Omental fat pad (tissue), 4 donors: ENCODE data around the gene LPIN1. TPM values are rescaled to one million over a fixed set of nuclear protein-coding genes. Genes with fewer than 3 reads are reported as not detected.
A peak's percentile ranks its signal among the peaks of the same experiment; 100 is the strongest.

Source experiments
- ATAC-seq: fragments of 150-250 bp; one replicate; pipeline ENCODE4 v1.9.1; 2016; ENCODE audit warnings: mild to moderate bottlenecking, moderate library complexity; ENCODE audit not compliant: low FRiP score
- DNase-seq: peaks from one replicate; pipeline ENCODE4 v3.0.0-alpha.2; 2019; ENCODE audit warnings: low spot score
- total RNA-seq, 4 donors: library from RNA; depleted of rRNA; stranded (reverse); fragments of >200 nt; gene quantifications; one replicate each; pipeline ENCODE4 v1.1.0, GENCODE V29; 2016
- TF ChIP-seq, protein P1 (sequence below), 3 donors: fragments of 450-650 bp; IDR thresholded peaks; one replicate each; pipeline ENCODE4 v1.5.1; 2016 to 2017; ENCODE audit warnings: antibody characterized with exemption in 3 of 3, mild to moderate bottlenecking in 3 of 3, moderate library complexity in 2 of 3

Gene LPIN1
- total RNA-seq, 4 donors from 2014 or later = 72.8 to 104 (median 89.1) TPM

DNA sequence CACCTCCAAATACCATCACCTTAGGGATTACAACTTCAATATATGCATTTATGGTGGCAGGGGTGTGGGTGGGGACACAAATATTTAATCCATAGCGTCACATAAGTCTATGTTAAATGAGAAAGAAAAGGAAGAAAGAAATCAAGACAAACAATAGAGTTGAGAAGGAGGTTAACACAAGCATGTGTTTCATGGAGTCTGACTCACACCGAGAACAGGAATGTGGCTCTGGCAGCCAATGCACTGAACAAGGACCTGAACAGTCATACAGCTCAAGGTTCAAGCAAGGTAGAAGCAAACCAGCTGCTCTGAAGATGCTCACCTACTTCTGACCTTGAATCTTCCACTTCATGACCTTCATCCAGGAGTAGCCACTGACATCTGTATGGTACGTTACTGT lies 36.2 kb upstream of the LPIN1 start:
- DNase-seq = no peak
- peak; percentile 93 for ATAC-seq
- TF ChIP-seq, protein P1, sequence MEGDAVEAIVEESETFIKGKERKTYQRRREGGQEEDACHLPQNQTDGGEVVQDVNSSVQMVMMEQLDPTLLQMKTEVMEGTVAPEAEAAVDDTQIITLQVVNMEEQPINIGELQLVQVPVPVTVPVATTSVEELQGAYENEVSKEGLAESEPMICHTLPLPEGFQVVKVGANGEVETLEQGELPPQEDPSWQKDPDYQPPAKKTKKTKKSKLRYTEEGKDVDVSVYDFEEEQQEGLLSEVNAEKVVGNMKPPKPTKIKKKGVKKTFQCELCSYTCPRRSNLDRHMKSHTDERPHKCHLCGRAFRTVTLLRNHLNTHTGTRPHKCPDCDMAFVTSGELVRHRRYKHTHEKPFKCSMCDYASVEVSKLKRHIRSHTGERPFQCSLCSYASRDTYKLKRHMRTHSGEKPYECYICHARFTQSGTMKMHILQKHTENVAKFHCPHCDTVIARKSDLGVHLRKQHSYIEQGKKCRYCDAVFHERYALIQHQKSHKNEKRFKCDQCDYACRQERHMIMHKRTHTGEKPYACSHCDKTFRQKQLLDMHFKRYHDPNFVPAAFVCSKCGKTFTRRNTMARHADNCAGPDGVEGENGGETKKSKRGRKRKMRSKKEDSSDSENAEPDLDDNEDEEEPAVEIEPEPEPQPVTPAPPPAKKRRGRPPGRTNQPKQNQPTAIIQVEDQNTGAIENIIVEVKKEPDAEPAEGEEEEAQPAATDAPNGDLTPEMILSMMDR (IDR thresholded peaks at IDR 0.05) = no peak

DNA sequence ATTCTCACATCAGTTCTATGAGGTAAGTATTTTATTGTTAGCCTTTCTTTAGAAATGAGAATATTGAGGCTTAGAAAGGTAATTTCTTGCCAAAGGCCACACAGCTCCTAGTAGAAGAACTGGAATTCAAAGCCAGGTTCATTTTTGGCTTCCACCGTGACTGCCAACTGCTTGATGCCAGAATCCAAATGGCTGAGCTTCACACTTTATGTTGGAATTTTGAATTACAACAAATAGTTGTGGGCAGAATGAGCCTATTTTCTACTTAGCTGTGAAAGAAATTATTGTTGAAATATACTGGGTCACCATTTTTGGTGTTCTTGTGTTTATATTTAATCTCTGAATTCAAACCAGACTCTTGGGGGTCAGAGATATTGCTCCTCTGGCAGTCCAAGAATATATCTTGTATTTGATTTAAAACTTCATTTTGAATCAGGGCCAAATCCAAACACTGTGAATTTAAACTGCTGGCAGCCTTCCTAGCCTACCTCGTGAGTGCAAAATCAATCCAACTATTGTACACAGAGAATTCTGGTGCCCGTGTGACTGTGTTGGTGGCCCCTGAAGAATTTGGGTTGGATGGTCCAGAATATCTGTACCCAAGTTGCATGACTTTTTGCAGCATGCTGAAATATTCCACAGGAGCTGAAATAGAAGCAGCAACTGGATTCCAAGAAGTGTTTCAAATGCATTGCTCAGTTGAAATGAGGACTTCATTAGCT lies 35.6 kb upstream of the LPIN1 start:
- DNase-seq (no peak), ATAC-seq (no peak)
- TF ChIP-seq, protein P1 (IDR thresholded peaks at IDR 0.05) = no peak

DNA sequence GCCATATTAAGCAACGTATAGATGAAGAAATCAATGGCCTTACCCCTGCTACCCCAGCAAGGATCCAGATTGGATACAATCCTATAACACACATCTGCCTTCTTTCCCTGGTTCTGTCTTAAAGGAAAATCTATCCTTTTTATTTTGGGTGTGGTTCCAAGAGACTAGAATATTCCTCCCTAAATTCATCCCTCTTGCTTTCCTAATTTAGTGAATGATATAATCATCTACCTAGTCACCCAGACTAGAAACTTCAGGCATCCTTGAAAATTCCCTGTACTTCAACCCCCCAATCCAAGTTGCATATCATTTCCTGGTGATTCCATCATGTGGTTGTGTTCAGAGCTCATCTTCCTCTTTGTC lies 35.1 kb upstream of the LPIN1 start:
- no peak for ATAC-seq
- DNase-seq = no peak
- TF ChIP-seq, protein P1 (IDR thresholded peaks at IDR 0.05) = no peak

DNA sequence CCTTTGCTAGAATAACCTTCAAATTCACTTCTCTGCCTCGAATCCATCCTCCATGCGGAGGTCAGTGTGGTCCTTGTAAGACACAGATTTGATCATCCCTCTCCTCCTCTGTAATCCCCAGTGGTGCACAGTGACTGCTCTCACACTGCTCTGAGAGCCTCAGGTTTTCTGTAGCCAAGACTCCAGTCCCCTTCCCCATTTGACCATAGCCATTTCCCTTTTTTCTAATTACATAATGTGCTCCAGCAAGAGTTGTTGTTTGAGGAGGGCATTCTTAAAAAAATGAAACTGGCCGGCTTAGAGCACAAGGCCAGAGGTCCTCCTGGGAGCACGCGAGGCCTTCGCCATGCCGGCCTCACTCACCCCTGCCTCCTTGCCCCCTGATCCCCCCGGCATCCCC lies 34.7 kb upstream of the LPIN1 start:
- TF ChIP-seq, protein P1 (IDR thresholded peaks at IDR 0.05) = no peak
- ATAC-seq (no peak), DNase-seq (no peak)

DNA sequence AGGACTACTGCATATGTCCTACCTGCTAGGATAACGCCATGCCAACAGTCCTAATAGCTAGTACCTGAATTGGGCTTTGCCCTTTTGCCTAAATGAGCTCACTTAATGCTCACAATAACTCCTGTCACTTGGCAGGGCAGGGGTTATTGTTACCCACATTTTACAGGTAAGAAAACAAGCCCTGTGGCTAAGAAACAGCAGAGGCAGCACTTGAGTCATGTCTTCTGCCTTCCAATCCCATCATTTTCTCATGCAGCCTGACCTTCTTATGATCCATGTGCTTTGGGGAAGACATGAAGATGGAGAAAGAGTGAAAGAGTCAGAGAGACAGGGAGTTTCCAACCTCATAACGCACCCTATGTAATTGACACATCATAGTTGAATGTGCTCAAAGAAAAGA lies 33.6 kb upstream of the LPIN1 start:
- ATAC-seq = no peak
- TF ChIP-seq, protein P1 (IDR thresholded peaks at IDR 0.05) = no peak
- no peak for DNase-seq

DNA sequence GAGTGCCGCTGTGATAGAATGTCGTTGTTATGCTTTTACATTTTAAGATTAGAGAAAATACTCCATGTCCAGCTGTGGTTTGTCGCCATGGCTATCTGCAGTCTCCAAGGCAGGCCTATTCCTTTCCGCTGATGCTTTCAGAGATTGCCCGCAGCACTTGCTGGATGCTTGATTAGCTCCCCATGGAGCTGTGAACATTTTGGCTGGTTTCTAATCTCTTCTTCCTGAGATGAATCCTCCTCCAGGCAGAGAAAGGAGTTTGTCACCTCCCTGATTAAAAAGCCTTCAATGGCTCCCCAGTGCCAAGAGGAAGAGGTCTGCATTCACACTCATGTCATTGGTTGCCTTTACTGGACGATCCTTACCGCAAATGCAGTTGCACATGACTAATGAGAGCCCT lies 32.6 kb upstream of the LPIN1 start:
- ATAC-seq = no peak
- TF ChIP-seq, protein P1 (IDR thresholded peaks at IDR 0.05) = no peak
- no peak for DNase-seq

DNA sequence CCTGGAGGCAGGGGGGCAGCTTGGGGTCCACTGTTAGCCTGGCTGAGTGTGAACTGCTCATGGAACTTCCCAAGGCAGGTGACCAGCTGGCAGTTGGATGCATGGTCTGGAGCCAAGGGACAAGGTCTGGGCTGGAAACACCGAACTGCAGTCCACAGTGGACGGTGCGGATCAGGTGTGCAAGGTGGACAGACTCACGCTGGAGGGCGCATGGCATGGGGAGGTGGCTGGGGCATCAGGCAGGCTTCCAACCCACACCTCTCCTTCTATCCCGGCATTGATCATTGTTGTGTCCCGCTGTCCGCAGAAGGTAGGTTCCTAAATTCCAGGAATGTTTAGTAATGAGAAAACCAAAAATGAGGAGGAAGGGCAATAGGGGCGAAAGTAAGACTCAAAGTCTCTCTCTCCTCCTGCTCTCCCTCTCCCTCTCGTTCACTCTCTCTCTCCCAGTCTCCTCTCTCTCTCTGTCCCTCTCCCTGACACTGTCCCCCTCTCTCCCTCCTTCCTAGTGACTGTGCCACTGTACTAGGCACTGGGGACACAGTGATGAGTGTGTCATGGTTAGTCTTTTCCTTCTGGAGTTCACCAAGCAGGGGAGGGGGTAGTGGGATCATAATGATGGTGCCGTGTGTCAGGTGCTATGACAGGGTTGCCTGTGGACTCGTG lies 30.3 kb upstream of the LPIN1 start:
- TF ChIP-seq, protein P1 (IDR thresholded peaks at IDR 0.05) = no peak
- DNase-seq = no peak
- no peak for ATAC-seq
